Uterus (tissue), 4 donors: Measurements from ENCODE around the gene TMEM185A. TPM values are rescaled to one million over a fixed set of nuclear protein-coding genes. Genes with fewer than 3 reads are reported as not detected.
"Not testable (repeated sequence)": the region's sequence is repeated elsewhere in the genome, so short reads cannot be mapped to it uniquely, and the experiment has no call there.

Source experiments
- DNase-seq, 2 donors: peaks; one replicate each; pipeline ENCODE4 v3.0.0-alpha.2; 2019 to 2020
- H3K27ac ChIP-seq, 2 donors: fragments of 200-600 bp; sonication (generic); 1 replicate in 1 of 2; 2 replicates in 1 of 2; pipeline ENCODE4 v1.5.1; 2016 to 2018
- H3K27me3 ChIP-seq, 2 donors: fragments of 200-600 bp; sonication (generic); one replicate each; pipeline ENCODE4 v1.5.1; 2018 to 2019; ENCODE audit warnings: control low read depth in 1 of 2
- H3K36me3 ChIP-seq, 2 donors: fragments of 200-600 bp; sonication (generic); one replicate each; pipeline ENCODE4 v1.5.1; 2019; ENCODE audit warnings: control low read depth in 1 of 2
- H3K4me1 ChIP-seq, 2 donors: fragments of 200-600 bp; sonication (generic); one replicate each; pipeline ENCODE4 v1.5.1; 2018 to 2019; ENCODE audit warnings: control low read depth in 1 of 2
- H3K4me3 ChIP-seq, 2 donors: fragments of 200-600 bp; sonication (generic); 1 replicate in 1 of 2; 2 replicates in 1 of 2; pipeline ENCODE4 v1.5.1; 2018 to 2019; ENCODE audit warnings: mild to moderate bottlenecking in 1 of 2
- H3K9me3 ChIP-seq, 2 donors: fragments of 200-600 bp; sonication (generic); one replicate each; pipeline ENCODE4 v1.5.1; 2019; ENCODE audit warnings: control low read depth in 1 of 2
- POLR2A ChIP-seq, 2 donors: fragments of 450-650 bp; IDR thresholded peaks; one replicate each; pipeline ENCODE4 v1.6.1; 2016; ENCODE audit warnings: antibody characterized with exemption in 2 of 2, mild to moderate bottlenecking in 1 of 2, moderate library complexity in 1 of 2
- intact Hi-C: fragments of 100-400 bp; cut with DNase I; formaldehyde crosslinking; loops from one replicate; pipeline ENCODE4 v1.15.1; 2023; ENCODE audit warnings: low total_unique reads
- total RNA-seq, 4 donors: library from RNA; depleted of rRNA in 3 of 4; stranded (reverse); fragments of >200 nt in 3 of 4; gene quantifications; one replicate each; pipeline versions ENCODE4 v1.1.0 to v1.2.4, GENCODE V29; 2014 to 2023
- TF ChIP-seq, protein P1 (sequence below), 4 experiments: fragments of 200-600 bp in 2 of 4; fragments of 450-650 bp in 2 of 4; sonication (generic) in 2 of 4; IDR thresholded peaks; one replicate each; pipeline ENCODE4 v1.5.1; 2016 to 2019; ENCODE audit warnings: antibody characterized with exemption in 4 of 4, mild to moderate bottlenecking in 2 of 4, moderate library complexity in 1 of 4
- donor health status: DM: yes; HTN: yes; CAD: no.

TMEM185A gene
- 10 to 100 TPM in 2 of 4 donors, 1 to 10 TPM in 2; 2.0 to 33.9 (median 16.7) TPM for total RNA-seq

DNA sequence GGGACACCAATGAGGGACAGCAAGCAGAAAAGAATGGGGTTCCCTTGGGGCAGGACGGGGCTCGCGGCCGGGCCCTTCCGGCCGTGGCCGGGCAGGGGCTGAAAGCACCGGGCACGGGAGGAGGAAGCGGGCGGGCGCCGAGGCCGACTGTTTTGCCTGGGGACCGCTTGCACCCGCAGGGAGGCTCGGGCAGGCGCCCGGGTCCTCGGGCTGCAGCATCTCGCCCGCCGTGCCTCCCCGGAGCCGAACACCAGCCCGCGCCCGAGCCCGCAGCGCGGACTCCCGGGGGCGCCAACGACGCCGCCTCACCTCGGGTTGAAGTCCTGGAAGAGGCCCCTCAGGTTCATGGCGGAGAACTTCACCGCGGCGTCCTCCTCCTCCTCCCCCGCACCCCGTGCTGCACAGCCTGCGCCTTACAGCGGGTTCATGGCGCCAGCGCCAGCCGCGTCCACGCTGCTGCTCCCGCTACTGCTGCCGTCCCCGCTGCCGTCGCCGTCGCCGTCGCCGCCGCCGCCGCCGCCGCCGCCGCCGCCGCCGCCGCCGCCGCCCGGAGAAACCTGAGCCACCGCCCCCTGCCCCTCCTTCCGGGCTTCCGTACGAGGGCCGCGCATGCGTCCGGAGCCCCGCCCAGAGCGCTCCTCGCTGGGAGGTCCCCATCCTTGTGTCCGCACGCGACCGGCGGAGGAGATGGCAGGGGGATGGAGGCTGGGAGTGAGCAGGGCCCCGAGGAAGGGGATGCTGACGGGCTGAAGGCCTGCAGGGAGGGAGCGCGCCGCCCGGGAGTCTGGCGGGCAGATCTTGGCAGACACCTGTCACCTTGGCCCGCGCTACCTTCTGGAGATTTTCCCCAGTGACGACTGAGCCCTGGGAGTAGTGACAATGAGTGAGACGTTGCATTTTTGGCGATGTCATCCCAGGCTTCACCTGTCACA lies at the start of gene TMEM185A:
Gene TMEM185A (minus strand): TSS at position 559 of the 932 bp plus-strand sequence. CDS start 212 bp downstream, at position 347.
- TF ChIP-seq POLR2A (IDR thresholded peaks at IDR 0.05) = no peak
- TF ChIP-seq, protein P1, sequence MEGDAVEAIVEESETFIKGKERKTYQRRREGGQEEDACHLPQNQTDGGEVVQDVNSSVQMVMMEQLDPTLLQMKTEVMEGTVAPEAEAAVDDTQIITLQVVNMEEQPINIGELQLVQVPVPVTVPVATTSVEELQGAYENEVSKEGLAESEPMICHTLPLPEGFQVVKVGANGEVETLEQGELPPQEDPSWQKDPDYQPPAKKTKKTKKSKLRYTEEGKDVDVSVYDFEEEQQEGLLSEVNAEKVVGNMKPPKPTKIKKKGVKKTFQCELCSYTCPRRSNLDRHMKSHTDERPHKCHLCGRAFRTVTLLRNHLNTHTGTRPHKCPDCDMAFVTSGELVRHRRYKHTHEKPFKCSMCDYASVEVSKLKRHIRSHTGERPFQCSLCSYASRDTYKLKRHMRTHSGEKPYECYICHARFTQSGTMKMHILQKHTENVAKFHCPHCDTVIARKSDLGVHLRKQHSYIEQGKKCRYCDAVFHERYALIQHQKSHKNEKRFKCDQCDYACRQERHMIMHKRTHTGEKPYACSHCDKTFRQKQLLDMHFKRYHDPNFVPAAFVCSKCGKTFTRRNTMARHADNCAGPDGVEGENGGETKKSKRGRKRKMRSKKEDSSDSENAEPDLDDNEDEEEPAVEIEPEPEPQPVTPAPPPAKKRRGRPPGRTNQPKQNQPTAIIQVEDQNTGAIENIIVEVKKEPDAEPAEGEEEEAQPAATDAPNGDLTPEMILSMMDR (IDR thresholded peaks at IDR 0.05) = no peak
- DNase-seq = peak; percentile 47 to 61
- Histone ChIP-seq H3K4me1 (no peaks in the 10 kb centered on the region), H3K27me3 (no peaks in the 10 kb centered on the region), H3K27ac (peak within 1 kb of the TSS; percentile 59 to 65), H3K4me3 (peak within 1 kb of the TSS; percentile 27 to 65), H3K36me3 (no peaks in the 10 kb centered on the region), H3K9me3 (no peaks in the 10 kb centered on the region)
- intact Hi-C loops = no loop called here

DNA sequence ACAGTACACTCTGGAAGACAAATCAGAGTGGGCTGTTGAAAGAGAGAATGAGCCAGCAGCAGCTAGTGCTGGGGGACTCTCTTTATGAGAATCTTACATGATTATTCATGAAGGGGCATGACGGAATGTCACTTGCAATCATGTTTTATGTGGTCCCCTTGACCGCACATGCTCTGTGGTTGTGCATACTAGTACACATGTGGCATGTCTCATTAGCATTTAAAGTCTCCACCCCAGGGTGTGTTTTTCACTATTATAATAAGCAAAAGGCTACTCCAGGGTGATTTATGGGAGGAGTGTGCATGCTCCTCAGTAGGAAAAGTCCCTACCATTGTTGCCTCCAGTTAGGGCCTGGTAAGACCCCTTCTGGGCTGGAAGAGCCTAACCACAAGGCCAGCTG lies 49.6 kb upstream of the TMEM185A start:
- no peaks in the 10 kb centered on the region for H3K4me1 ChIP-seq
- no peak for DNase-seq
- H3K9me3 ChIP-seq = no peaks in the 10 kb centered on the region
- no peak overlapping the region for H3K27ac ChIP-seq
- H3K27me3 ChIP-seq = no peaks in the 10 kb centered on the region
- intact Hi-C loops = no loop called here
- TF ChIP-seq, protein P1 (IDR thresholded peaks at IDR 0.05) = no peak
- TF ChIP-seq POLR2A (IDR thresholded peaks at IDR 0.05) = no peak
- no peaks in the 10 kb centered on the region for H3K36me3 ChIP-seq
- no peak overlapping the region for H3K4me3 ChIP-seq

DNA sequence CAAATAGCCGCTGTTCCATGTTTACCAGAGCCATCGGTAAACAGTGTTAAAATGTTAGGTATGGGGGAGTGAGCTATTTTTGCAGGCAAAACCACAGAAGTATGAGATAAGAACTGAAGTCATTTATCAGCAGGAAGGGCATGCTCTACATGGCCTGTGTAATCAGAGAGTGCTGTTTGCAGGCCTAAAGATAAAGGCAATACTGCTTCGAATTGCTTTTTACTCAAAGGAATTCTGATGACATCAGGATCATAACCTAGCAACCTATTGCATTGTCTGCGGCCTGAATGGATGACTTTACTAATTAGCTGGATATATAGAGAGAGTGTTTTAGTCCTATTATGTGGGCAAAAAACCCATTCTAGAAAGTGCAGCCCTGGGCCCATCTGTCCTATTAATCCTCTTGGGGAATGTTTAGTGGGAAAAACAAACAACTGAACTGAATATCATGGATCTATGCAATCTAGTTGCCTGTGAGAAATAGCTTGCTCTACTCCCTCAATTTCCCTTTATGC lies 47.6 kb upstream of the TMEM185A start:
- DNase-seq, intact Hi-C loops, H3K4me3 ChIP-seq: not testable (repeated sequence)

DNA sequence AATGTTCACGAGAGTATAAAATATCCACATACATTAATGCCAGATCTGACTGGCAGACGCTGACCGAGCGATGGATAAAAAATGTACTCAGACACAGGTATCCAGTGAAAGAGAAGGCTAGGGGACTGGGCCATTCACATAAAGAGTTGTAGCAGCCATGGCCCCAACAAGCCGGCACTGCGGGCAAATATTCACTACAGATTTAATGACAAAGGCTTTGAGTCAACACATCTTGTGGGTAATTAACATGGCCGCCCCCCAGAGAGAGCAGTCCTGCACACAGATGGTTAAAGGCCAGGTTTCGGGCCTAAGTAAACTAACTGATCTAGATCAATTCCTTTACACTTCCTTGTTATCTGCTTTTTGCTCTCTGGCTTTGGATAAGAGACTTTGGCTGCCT lies 44.0 kb upstream of the TMEM185A start:
- DNase-seq, H3K9me3 ChIP-seq, intact Hi-C loops: not testable (repeated sequence)

More for the DNA sequence above, 47.6 kb upstream of the TMEM185A start:
- not testable (repeated sequence) for H3K27me3 ChIP-seq, H3K27ac ChIP-seq, H3K36me3 ChIP-seq, H3K4me1 ChIP-seq, H3K9me3 ChIP-seq

DNA sequence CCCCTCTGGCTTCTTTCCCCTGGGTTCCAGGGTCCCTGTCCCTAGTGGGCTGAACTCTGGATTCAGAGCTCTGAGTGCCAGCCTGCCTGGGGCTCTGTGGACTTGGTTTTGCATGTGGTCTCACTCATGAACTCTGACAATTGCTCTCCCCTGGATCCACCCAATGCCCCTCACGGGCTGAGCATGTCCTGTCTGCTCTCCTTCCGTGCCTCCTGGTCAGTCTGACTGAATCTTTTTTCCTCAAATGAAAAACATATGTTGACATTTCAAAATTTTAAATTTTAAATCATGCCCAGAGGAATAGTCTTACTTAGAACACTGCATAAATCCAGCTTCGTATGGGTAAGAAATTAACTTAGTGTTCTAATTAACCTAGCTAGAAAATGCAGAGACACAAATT lies 43.5 kb upstream of the TMEM185A start:
- H3K4me1 ChIP-seq, H3K9me3 ChIP-seq, H3K36me3 ChIP-seq, DNase-seq, H3K27me3 ChIP-seq, H3K4me3 ChIP-seq, intact Hi-C loops, H3K27ac ChIP-seq: not testable (repeated sequence)

More for the DNA sequence above, 44.0 kb upstream of the TMEM185A start:
- H3K27me3 ChIP-seq, H3K36me3 ChIP-seq, H3K4me1 ChIP-seq, H3K4me3 ChIP-seq, H3K27ac ChIP-seq: not testable (repeated sequence)

DNA sequence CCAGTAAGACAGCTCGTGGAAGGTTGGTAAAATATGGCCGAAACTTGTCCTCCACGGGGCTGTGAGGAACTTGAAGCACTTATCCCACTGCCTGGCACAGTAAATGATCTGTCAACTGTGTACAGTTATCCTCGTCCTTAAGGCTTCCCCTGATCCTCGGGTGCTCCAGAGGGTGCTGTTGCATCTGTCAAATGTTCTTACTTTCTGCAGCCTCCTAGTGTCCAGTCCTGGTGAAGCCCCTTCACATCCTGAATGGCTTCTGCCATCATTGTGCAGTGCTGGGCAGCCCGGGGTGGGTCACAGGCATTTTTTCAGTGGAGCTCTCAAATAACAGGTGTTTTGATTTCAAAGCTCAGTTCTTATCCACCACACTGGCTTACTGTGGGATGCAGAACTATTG lies 29.0 kb upstream of the TMEM185A start:
- H3K36me3 ChIP-seq, H3K4me1 ChIP-seq, DNase-seq, H3K27me3 ChIP-seq, H3K27ac ChIP-seq, intact Hi-C loops, H3K9me3 ChIP-seq, H3K4me3 ChIP-seq: not testable (repeated sequence)

DNA sequence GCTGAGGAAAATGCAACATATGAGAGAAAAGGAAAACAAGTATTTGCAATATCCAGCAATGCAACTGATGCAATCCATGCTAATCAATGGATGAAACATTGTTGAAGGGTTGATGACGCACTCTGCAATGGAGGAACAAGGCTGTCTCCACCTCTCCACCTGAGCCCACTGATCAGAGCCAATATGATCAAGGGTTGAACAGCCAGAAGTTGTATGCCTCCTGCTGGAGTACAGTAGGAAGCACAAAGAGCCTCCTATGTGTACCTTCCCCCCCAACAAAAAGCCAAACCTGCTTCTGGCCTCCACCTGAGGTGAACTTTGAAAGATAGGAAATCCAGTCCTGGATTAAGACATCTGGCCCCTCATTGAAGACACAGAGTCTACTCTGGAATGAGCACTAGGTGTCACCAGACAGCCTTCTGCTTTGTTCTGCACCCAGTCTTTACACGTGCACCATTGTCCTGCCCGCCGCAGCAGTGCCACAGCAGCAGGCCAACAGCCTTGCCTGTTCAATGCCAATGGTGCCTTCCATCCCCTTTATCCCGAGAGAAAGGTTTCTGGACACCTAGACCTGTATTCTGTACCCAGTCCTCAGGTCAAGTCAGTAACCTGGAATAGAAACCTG lies 24.8 kb upstream of the TMEM185A start:
- H3K4me1 ChIP-seq, intact Hi-C loops: not testable (repeated sequence)

More for the DNA sequence above, 24.8 kb upstream of the TMEM185A start:
- not testable (repeated sequence) for H3K4me3 ChIP-seq, H3K36me3 ChIP-seq, H3K9me3 ChIP-seq, H3K27me3 ChIP-seq, H3K27ac ChIP-seq, DNase-seq
